ENCODE data around the gene MGAT5.

MGAT5 gene

DNA sequence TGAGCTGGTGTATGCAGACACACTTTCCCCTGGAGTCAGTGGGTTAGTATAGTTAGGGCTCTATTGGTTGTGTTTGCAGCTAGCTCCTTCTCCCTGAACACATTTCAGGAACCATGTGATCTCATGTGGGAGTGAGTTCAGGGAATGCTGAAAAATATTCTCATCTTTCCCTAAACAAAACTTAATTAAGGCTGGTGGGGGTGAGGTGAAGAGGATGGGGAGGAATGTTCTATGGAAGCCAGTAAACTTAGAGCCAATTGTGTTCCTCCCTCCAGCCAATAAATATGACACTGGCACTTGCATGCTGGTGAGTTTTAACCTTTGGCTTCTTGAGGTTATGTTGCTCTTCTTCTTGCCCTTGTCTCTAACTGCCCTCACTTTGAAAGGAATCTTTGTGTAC lies 952 bp downstream of the MGAT5 start:
- TF ChIP-seq, protein P1, sequence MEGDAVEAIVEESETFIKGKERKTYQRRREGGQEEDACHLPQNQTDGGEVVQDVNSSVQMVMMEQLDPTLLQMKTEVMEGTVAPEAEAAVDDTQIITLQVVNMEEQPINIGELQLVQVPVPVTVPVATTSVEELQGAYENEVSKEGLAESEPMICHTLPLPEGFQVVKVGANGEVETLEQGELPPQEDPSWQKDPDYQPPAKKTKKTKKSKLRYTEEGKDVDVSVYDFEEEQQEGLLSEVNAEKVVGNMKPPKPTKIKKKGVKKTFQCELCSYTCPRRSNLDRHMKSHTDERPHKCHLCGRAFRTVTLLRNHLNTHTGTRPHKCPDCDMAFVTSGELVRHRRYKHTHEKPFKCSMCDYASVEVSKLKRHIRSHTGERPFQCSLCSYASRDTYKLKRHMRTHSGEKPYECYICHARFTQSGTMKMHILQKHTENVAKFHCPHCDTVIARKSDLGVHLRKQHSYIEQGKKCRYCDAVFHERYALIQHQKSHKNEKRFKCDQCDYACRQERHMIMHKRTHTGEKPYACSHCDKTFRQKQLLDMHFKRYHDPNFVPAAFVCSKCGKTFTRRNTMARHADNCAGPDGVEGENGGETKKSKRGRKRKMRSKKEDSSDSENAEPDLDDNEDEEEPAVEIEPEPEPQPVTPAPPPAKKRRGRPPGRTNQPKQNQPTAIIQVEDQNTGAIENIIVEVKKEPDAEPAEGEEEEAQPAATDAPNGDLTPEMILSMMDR (IDR thresholded peaks at IDR 0.05; ENCODE audit: low read depth, low read length) = no peak
- no peak overlapping the region for H3K4me3 ChIP-seq (ENCODE audit: low read depth, low read length)

DNA sequence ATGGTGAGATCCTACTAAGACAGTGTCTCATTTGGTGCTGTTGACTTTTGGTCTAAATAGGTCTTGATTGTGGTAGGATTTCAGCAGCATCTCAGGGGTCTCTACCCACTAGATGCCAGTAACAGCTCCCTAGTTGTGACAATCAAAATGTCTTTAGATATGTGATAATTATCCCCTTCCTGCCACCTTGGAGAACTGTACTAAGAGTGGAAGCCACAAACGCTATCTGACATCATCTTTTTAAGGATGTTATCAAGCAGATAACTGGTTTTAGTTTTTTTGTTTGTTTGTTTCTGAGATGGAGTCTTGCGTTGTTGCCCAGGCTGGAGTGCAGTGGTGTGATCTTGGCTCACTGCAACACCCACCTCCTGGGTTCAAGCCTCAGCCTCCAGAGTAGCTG lies 3.1 kb downstream of the MGAT5 start:
- TF ChIP-seq, protein P1 (IDR thresholded peaks at IDR 0.05; ENCODE audit: low read depth, low read length) = no peak
- H3K4me3 ChIP-seq (ENCODE audit: low read depth, low read length) = no peak overlapping the region

DNA sequence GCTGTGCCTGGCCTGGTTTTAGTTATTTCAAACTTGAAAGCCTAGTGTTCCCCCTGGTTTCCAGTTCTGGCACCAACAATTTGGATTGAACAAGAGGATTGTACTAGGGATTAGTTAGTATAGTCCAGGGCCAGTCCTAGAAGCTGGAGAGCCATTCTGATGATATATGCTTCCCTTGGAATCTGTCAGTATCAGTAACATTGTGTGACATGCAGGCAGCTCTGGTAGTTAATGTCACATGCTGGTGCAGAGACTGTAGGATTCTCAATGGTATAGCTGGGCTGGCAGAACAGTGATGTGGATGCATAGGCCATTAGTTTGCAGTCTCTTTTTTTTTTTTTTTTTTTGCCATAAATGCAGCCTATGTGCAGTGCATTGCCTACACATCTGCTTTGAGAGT lies 3.6 kb downstream of the MGAT5 start:
- H3K4me3 ChIP-seq (ENCODE audit: low read depth, low read length) = no peak overlapping the region
- TF ChIP-seq, protein P1 (IDR thresholded peaks at IDR 0.05; ENCODE audit: low read depth, low read length) = no peak

DNA sequence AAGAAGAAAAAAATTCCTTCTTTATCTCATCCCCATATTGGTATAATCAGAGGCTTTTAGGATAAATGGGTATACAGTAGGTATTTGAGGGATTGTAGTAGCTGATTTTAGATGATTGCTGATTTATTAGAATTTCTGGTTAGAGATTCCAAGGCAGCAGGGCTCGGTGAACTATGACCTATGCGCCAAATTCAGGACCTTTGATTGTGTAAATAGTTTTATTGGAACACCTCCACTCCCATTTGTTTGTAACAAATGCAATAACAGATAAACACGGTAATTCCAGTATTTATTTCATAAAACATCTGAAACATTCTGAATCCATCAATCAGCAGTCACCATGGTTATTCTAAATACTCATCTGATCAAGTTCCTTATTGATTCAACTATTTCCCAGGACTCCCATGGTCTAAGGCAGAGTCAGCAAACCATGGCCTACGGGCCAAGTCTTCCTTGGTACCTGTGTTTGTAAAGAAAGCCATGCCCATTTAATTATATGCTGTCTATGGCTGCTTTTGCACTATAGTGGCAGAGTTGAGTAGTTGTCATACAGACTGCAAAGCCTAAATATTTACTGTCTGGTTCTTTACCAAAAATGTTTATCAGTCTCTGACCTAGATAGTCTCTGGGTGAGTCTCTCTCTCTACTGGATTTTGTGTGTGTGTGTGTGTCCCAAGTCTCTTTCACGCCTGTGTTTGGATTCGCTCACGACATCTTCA lies 4.3 kb downstream of the MGAT5 start:
- no peak overlapping the region for H3K4me3 ChIP-seq (ENCODE audit: low read depth, low read length)
- TF ChIP-seq, protein P1 (IDR thresholded peaks at IDR 0.05; ENCODE audit: low read depth, low read length) = no peak

DNA sequence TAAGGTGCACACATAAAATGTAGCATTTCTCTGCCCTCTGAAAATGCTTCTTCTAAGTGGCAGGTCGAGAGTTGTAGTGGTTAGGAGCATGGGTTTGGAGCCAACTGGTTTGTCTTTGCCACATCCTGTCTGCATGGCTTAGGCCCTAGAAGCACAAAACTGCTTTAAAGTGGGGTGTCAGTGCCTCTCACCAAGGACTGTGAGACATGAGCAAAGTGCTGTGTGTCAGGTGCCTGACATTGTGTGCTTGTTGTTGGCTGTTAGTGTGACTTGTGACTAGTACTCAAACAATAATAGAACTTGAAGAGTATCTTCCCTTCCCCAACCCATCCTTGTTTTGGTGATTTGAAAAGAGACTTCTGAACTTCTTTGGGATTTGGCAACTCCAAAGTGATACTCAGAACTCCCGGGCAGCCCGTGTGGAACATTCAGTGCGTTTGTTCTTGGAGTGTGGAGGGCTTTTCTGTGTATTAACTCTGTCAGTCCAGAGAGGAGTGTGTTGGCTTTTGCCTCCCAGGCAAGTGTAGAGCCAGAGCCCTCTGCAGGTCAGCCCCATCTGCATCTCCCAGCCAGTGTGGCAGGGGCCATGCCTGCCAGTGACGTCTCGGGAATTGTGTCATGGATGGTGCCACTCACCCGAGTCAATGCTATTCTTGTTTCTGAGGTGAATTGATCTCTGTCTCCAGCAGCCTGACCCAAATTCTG lies 5.0 kb downstream of the MGAT5 start:
- H3K4me3 ChIP-seq (ENCODE audit: low read depth, low read length) = no peak overlapping the region
- TF ChIP-seq, protein P1 (IDR thresholded peaks at IDR 0.05; ENCODE audit: low read depth, low read length) = no peak

DNA sequence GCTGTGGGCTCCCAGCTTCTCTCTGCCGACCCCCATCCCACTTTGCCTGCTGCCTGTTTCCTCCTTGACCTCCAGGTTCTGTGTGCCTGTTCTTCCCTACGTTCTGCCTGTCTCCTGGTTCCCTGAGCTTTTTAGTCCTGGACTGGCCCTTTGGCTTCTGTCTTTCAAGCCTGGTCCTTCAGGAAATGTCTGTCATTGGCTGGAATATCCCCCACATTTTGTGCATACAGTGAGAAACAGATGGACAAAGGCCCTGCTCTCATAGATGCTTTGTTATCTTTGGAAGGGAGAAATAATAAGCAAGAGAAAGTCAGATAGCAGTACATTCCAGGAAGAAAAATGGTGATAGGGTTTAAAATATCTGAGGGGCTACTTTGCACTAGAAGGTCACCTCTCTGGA lies 5.7 kb downstream of the MGAT5 start:
- no peak overlapping the region for H3K4me3 ChIP-seq (ENCODE audit: low read depth, low read length)
- TF ChIP-seq, protein P1 (IDR thresholded peaks at IDR 0.05; ENCODE audit: low read depth, low read length) = no peak

DNA sequence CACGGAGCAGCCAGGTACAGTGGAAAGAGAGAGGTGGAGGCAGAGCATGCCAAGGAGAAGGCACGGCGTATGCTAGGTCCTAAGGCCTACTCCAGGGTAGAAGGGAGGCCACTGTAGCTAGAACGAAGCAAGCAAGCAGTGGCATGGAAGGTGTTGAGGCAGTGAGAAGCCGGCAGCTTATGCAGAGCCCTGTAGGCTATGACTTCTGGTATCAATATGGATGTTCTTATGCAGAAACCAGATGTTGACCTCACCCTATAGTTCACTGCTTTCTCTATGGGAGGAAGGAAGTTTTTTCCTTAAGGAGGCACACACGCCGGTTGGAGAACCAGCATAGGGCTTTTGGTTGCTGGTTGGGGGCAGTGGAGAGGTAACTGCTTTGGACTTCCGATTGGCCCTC lies 6.1 kb downstream of the MGAT5 start:
- TF ChIP-seq, protein P1 (IDR thresholded peaks at IDR 0.05; ENCODE audit: low read depth, low read length) = no peak
- H3K4me3 ChIP-seq (ENCODE audit: low read depth, low read length) = no peak overlapping the region
